DLD1 (cell line): Measurements from ENCODE around the gene CFB.
"Not testable (repeated sequence)": the region's sequence is repeated elsewhere in the genome, so short reads cannot be mapped to it uniquely, and the experiment has no call there.

Experiments
- in situ Hi-C: cut with HindIII; loops from 2 replicates; pipeline ENCODE4 v1.10.0; 2017; ENCODE audit warnings: low sequenced_read_pairs

CFB gene

DNA sequence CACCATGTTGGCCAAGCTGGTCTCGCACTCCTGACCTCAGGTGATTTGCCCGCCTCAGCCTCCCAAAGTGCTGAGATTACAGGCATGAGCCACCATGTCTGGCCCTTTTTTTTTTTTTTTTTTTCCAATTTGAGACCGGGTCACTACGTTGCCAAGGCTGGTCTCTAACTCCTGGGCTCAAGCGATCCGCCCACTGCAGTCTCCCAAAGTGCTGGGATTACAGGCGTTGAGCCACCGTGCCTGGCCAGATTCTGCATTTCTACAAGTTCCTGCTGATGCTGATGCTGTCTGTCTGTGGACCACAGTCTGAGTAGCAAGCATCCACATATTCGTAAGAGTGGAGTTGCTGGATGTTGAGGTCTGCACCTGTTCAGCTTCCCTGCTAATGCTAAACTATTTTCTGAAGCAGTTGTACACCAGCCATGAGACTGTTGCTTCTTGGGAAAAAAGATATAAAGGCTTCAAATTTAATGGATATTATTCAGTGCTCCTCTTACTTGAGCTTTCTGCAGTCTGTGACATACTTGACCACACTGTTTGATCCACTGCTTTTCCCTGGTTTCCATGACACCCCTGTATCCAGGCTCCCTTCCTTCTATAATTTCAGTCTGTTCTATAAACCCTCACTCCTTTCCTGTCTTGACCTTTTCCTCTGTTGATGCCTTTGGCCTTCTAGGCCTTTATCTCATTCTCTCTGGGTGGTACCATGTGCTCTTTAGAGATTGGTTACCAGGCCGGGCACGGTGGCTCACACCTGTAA, 33.9 kb upstream of the CFB start:
- in situ Hi-C loops, result no loop called here

DNA sequence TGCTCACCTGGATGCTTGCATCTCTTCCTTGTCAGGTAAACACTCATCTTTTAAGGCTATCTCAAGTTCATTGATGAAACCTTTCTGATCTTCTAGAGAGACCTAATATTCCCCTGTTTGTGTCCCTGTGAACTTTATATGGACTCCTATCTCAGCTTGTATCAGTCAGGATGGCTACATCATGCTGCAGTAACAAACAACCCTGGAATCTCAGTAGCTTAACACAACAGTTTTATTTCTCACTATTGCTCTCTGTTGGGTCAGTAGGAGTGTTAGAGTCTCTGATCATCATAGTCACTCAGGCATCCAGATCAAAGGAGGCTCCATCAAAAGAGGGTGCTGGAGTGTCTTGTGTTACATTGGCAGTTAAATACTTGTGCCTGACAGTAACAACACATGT, 30.5 kb upstream of the CFB start:
- in situ Hi-C loops, result no loop called here

DNA sequence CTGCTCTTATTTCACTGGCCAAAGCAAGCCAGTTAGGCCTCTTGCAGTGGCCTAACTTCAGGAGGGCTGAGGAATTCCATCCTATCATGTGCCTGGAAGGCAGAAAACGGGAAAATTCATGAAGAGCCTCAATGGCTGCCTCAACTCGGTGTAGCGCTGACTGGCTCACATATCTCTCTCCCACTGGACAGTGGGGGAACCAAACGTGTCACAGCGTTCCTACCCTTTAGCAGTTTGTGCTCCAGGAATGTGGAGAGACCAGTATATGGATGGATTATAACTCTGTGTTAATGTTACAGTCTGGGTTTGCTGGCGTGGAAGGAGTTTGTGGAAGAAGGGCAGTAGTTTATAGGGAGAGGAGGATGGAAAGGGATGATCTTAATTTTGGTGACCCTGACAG, 30.1 kb upstream of the CFB start:
- in situ Hi-C loops, result no loop called here

GRCh38 chr6:31918069-31918720, 27.7 kb upstream of the CFB start:
- in situ Hi-C loops, result no loop called here

GRCh38 chr6:31919624-31920303, 26.1 kb upstream of the CFB start:
- in situ Hi-C loops, result no loop called here

DNA sequence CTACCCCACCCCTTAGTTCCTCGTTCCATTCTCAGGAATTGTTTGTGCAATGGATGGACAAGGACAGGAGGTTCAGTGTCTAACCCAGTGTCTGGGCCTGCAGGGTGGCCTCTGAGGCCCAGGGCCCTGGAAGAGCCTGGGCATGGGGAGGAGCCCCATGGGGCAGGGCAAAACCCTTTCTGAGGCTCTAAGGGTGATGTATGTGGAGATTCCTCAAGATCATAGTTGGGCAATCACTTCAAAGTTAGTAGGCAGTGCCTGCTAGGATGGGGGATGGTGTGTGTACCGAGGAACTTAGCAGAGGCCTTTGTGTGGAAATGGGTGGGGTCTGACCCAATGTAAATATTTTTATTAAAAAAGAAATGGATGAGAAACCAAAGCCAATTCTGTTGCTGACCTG, 25.1 kb upstream of the CFB start:
- in situ Hi-C loops, result no loop called here

DNA sequence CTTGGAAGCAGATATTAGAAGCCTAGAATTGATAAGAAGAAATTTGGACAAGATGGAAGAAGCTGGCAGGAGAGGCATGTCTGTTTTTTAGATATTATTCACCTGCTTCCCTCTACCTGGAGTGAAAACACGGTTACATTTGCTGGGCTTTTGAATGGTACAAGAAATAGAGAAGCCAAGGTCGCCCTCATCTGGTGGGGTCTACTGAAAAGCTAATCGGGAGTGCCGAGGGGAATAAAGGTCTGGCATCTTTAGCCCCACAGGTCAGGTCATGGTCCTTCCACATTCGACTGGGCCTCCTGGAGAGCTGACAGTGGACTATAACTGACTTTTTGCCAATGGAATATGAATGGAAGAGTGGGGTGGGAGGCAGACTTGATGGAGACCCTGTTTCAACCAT, 23.0 kb upstream of the CFB start:
- in situ Hi-C loops, result no loop called here

DNA sequence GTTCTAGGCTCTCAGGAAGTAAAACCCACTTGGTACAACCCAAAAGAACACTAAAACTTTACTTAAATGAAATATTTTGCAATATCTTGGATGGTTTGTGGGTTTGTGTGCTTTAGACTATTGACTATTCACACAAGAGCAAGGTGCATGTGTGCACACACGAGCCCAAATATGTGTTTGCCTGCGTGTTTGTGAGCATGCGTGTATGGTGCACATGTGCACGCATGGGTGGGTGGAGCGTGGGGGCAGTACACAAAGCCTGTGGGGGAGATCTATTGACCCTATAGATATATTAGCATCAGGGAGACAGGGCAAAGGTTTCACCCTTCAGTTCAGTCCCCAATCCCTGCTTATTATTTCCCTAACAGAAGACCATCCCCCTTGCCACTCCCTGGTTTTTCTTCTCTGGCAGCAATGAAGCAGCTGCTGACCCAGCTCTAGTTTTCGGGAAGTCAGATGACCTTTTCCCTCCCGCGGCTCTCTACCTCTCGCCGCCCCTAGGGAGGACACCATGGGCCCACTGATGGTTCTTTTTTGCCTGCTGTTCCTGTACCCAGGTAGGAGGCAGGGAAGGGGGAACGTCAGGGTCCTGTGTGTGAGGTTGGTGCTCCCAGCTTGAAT, 18.5 kb upstream of the CFB start, which contains the start of gene C2:
C2 (plus strand) TSS at position 476 of the 621 bp plus-strand sequence; CDS start at position 512, 36 bp downstream.
- in situ Hi-C loops, result no loop called here

- in situ Hi-C loops, result no loop called here
These were observed 17.8 kb upstream of the CFB start for GRCh38 chr6:31927863-31928671.

DNA sequence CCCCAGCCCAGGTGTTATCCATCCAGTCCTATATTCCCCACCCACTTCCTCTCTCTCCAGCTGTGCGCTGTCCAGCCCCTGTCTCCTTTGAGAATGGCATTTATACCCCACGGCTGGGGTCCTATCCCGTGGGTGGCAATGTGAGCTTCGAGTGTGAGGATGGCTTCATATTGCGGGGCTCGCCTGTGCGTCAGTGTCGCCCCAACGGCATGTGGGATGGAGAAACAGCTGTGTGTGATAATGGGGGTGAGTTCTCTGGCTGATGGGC, 17.3 kb upstream of the CFB start:
- in situ Hi-C loops, result no loop called here

- in situ Hi-C loops, result no loop called here
These were observed 14.9 kb upstream of the CFB start for GRCh38 chr6:31930962-31931361.

- in situ Hi-C loops, result not testable (repeated sequence)
These were observed 13.8 kb upstream of the CFB start for GRCh38 chr6:31932137-31932536.

DNA sequence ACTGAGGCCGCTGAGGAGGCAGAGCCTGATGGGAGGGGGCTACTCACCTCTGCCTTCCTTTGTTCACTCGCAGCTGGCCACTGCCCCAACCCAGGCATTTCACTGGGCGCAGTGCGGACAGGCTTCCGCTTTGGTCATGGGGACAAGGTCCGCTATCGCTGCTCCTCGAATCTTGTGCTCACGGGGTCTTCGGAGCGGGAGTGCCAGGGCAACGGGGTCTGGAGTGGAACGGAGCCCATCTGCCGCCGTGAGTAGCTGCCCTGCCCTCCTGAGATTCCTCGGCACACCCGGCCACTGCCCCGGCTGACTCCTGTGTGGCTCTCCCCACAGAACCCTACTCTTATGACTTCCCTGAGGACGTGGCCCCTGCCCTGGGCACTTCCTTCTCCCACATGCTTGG, 12.4 kb upstream of the CFB start:
- in situ Hi-C loops, result no loop called here

- in situ Hi-C loops, result no loop called here
These were observed 10.9 kb upstream of the CFB start for GRCh38 chr6:31935021-31935420.

- in situ Hi-C loops, result no loop called here
These were observed 10.1 kb upstream of the CFB start for GRCh38 chr6:31935823-31936222.

GRCh38 chr6:31940256-31940664, 5.6 kb upstream of the CFB start:
- in situ Hi-C loops, result no loop called here

- in situ Hi-C loops, result no loop called here
These were observed 2.2 kb upstream of the CFB start for GRCh38 chr6:31943742-31944141.

- in situ Hi-C loops, result no loop called here
These were observed 765 bp upstream of the CFB start for GRCh38 chr6:31945154-31945506.

DNA sequence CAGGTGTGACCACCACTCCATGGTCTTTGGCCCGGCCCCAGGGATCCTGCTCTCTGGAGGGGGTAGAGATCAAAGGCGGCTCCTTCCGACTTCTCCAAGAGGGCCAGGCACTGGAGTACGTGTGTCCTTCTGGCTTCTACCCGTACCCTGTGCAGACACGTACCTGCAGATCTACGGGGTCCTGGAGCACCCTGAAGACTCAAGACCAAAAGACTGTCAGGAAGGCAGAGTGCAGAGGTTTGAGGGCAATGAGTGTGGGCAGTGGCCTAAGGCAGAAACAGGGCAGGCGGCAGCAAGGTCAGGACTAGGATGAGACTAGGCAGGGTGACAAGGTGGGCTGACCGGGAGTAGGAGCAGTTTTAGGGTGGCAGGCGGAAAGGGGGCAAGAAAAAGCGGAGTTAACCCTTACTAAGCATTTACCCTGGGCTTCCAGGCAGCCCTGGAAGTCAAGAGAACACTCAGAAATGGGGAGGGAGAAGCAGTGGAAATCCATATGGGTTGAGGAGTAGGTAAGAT, 533 bp downstream of the CFB start:
- in situ Hi-C loops, result no loop called here

DNA sequence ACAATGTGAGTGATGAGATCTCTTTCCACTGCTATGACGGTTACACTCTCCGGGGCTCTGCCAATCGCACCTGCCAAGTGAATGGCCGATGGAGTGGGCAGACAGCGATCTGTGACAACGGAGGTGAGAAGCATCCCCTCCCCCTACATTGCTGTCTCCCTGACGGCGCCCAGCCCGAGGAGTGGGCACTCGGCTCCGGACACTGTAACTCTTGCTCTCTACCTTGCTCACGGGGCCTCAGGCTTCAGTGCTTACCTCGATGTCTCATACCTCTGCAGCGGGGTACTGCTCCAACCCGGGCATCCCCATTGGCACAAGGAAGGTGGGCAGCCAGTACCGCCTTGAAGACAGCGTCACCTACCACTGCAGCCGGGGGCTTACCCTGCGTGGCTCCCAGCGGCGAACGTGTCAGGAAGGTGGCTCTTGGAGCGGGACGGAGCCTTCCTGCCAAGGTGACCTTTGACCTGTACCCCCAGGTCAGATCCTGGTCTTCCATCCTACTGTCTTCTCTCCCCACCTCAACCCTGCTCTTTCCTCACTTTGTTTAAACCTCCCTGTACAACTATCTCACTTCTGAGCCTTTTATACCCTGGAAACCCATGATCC, 1.3 kb downstream of the CFB start:
- in situ Hi-C loops, result no loop called here
